ENCODE results near the gene LHB.
"Not testable (repeated sequence)": the region's sequence is repeated elsewhere in the genome, so short reads cannot be mapped to it uniquely, and the experiment has no call there.

DNA sequence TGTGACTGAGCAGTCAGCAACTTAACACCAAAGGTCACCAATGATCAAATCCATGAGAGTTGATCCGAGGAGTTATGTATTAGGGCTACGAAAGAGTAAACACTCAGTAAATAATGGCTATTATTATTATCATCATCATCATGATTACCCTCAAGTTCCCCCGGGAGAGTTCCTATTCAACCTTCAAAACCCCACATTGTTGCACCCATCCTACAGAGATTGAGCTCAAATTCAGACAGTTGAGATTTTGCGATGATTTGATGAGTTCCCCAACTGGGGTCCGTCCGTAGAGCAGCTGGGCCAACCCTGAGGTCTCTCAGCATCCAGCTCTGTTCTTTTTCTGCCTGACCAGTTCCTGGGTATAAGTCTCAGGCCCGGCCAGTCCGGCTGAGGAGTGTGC is 21.2 kb upstream of the LHB start:
- not testable (repeated sequence) for TF ChIP-seq CTCF (conservative IDR thresholded peaks at IDR 0.05; ENCODE audit: low read length); EZH2phosphoT487 (IDR thresholded peaks at IDR 0.05; ENCODE audit: borderline replicate concordance, low read depth, low read length)
